Measurements from ENCODE around the gene LRRC7. TPM values are rescaled to one million over a fixed set of nuclear protein-coding genes. Genes with fewer than 3 reads are reported as not detected.
"Not testable (repeated sequence)": the region's sequence is repeated elsewhere in the genome, so short reads cannot be mapped to it uniquely, and the experiment has no call there.

Gene LRRC7
- total RNA-seq, 1 donor, result 0.09 TPM

GRCh38 chr1:70044832-70045231, 477.1 kb downstream of the LRRC7 start:
- no peak for TF ChIP-seq CTCF (IDR thresholded peaks at IDR 0.05; ENCODE audit: insufficient read depth, low read length)
- peak; percentile 70 for DNase-seq (ENCODE audit: low read depth)
- H3K4me3 ChIP-seq (ENCODE audit: low read depth, low read length), result no peak overlapping the region

- DNase-seq (ENCODE audit: low read depth); H3K4me3 ChIP-seq (ENCODE audit: low read depth, low read length): not testable (repeated sequence)
Observed at GRCh38 chr1:70045581-70045980, 477.9 kb downstream of the LRRC7 start.

- peak; percentile 7 for DNase-seq (ENCODE audit: low read depth)
- H3K4me3 ChIP-seq (ENCODE audit: low read depth, low read length), result no peak overlapping the region
- no peak for TF ChIP-seq CTCF (IDR thresholded peaks at IDR 0.05; ENCODE audit: insufficient read depth, low read length)
Observed at GRCh38 chr1:70048336-70049094, 480.8 kb downstream of the LRRC7 start.

GRCh38 chr1:70051926-70052325, 484.2 kb downstream of the LRRC7 start:
- no peak for DNase-seq (ENCODE audit: low read depth)
- no peak overlapping the region for H3K4me3 ChIP-seq (ENCODE audit: low read depth, low read length)
- TF ChIP-seq CTCF (IDR thresholded peaks at IDR 0.05; ENCODE audit: insufficient read depth, low read length), result no peak

GRCh38 chr1:70057500-70057899, 489.8 kb downstream of the LRRC7 start:
- TF ChIP-seq CTCF (IDR thresholded peaks at IDR 0.05; ENCODE audit: insufficient read depth, low read length), result no peak
- no peak overlapping the region for H3K4me3 ChIP-seq (ENCODE audit: low read depth, low read length)
- no peak for DNase-seq (ENCODE audit: low read depth)

GRCh38 chr1:70061231-70061630, 493.5 kb downstream of the LRRC7 start:
- DNase-seq (ENCODE audit: low read depth), result no peak
- H3K4me3 ChIP-seq (ENCODE audit: low read depth, low read length), result no peak overlapping the region
- no peak for TF ChIP-seq CTCF (IDR thresholded peaks at IDR 0.05; ENCODE audit: insufficient read depth, low read length)

GRCh38 chr1:70063861-70064260, 496.1 kb downstream of the LRRC7 start:
- H3K4me3 ChIP-seq (ENCODE audit: low read depth, low read length), result no peak overlapping the region
- DNase-seq (ENCODE audit: low read depth), result no peak
- no peak for TF ChIP-seq CTCF (IDR thresholded peaks at IDR 0.05; ENCODE audit: insufficient read depth, low read length)

All from fibroblast of the aortic adventitia (primary cell).